Hepatocyte (in vitro differentiated cells): ENCODE results near the gene PSME4. TPM values are rescaled to one million over a fixed set of nuclear protein-coding genes. Genes with fewer than 3 reads are reported as not detected.
A peak's percentile ranks its signal among the peaks of the same experiment; 100 is the strongest.

Experiments used
- DNase-seq: peaks from one replicate; pipeline ENCODE4 v3.0.0-alpha.2; 2016; ENCODE audit warnings: low spot score
- H2AFZ ChIP-seq: fragments of 200-600 bp; sonication (generic); 2 replicates; pipeline ENCODE4 v1.6.0; 2016; ENCODE audit warnings: antibody characterized with exemption, mild to moderate bottlenecking
- H3K27ac ChIP-seq: fragments of 200-600 bp; sonication (generic); 2 replicates; pipeline ENCODE4 v1.5.1; 2016; ENCODE audit warnings: mild to moderate bottlenecking
- H3K27me3 ChIP-seq: fragments of 200-600 bp; sonication (generic); 2 replicates; pipeline ENCODE4 v1.6.1; 2016
- H3K36me3 ChIP-seq: fragments of 200-600 bp; sonication (generic); replicated peaks from 2 replicates; pipeline ENCODE4 v1.5.1; 2016; ENCODE audit warnings: low read depth; ENCODE audit not compliant: insufficient read depth
- H3K4me1 ChIP-seq: fragments of 200-600 bp; sonication (generic); 2 replicates; pipeline ENCODE4 v1.5.1; 2016; ENCODE audit warnings: mild to moderate bottlenecking, moderate library complexity; ENCODE audit not compliant: insufficient read depth
- H3K4me2 ChIP-seq: fragments of 200-600 bp; sonication (generic); 2 replicates; pipeline ENCODE4 v1.6.0; 2016
- H3K4me3 ChIP-seq: fragments of 200-600 bp; sonication (generic); 2 replicates; pipeline ENCODE4 v1.5.1; 2016; ENCODE audit warnings: mild to moderate bottlenecking
- H3K79me2 ChIP-seq: fragments of 200-600 bp; sonication (generic); 2 replicates; pipeline ENCODE4 v1.6.0; 2017; ENCODE audit warnings: mild to moderate bottlenecking
- H3K9me2 ChIP-seq: fragments of 200-600 bp; sonication (generic); replicated peaks from 2 replicates; pipeline ENCODE4 v1.6.0; 2017; ENCODE audit warnings: mild to moderate bottlenecking; ENCODE audit not compliant: insufficient read depth
- H3K9me3 ChIP-seq: fragments of 200-600 bp; sonication (generic); 2 replicates; pipeline ENCODE4 v1.5.1; 2016; ENCODE audit warnings: low read depth, mild to moderate bottlenecking
- H4K20me1 ChIP-seq: fragments of 200-600 bp; sonication (generic); 2 replicates; pipeline ENCODE4 v1.6.0; 2016; ENCODE audit warnings: mild to moderate bottlenecking; ENCODE audit not compliant: insufficient read depth, poor library complexity, severe bottlenecking
- CTCF ChIP-seq: fragments of 200-600 bp; sonication (generic); IDR thresholded peaks from 2 replicates; pipeline ENCODE4 v1.5.1; 2016; ENCODE audit warnings: antibody characterized with exemption, mild to moderate bottlenecking; ENCODE audit not compliant: poor library complexity
- EZH2 ChIP-seq: fragments of 200-600 bp; sonication (generic); IDR thresholded peaks from 2 replicates; pipeline ENCODE4 v1.6.1; 2016; ENCODE audit warnings: antibody characterized with exemption, mild to moderate bottlenecking, borderline replicate concordance
- EZH2phosphoT487 ChIP-seq: fragments of 200-600 bp; sonication (generic); IDR thresholded peaks from one replicate; pipeline ENCODE4 v1.6.1; 2018; ENCODE audit warnings: antibody characterized with exemption, mild to moderate bottlenecking, low read depth, moderate library complexity; ENCODE audit not compliant: unreplicated experiment, severe bottlenecking
- WGBS: methylation state at CpG from one replicate; pipeline ENCODE4 v1.1.6; 2016; ENCODE audit warnings: low lambda C conversion rate; ENCODE audit errors: missing lambda C conversion rate; 5-methylcytosine and 5-hydroxymethylcytosine counted together
- polyA plus RNA-seq: library from polyadenylated mRNA; unstranded; fragments of >200 nt; fragmentation: Nextera tagmentation; extraction: Ambion mirVana; gene quantifications from 2 replicates; pipeline ENCODE4 v1.2.1, GENCODE V29; 2016
- total RNA-seq: library from RNA; depleted of rRNA; stranded (reverse); fragments of >200 nt; gene quantifications from 2 replicates; pipeline ENCODE4 v1.2.3, GENCODE V29; 2014

Gene PSME4
- total and polyA plus RNA-seq, 2 experiments from 2014 or later: 12.7 to 53.1 TPM

DNA sequence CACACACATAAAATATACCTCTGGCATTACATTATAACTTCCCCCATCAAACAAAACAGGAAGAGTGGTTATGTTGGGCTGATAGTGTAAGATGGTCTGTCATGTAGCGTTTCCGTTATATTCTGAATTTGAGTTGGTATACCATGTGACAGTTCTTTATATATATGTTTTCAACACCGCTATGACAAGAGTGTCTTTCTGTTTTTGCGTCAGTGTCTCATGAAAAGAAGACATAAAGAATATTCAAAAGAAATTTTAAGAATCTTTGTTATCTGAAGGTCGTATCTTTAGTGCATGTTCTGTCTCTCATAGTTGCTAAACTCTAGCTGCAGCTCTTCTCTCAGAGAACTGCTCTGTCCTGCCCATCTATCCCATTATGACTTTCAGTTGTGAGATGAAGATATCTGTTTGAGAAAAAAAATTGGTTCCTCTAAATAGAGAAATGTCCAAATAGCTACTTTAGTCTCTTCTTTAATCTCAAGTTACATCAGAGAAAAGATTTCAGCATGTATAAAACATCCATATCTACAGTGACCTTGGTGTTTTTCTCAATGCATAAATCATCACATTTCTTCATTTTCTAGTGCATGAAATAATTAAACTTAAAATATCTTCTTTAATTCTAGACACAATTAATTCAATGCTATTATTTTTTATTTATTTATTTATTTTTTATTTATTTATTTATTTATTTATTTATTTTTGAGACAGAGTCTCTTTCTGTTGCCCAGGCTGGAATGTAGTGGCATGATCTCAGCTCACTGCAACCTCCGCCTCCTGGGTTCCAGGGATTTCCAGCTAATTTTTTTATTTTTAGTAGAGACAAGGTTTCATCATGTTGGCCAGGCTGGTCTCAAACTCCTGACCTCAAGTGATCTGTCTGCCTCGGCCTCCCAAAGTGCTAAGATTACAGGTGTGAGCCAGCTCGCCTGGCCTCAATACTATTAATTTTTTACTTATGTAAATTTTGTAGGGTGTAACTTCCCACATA is 24.3 kb upstream of the PSME4 start:
- no peak overlapping the region for H3K4me2 ChIP-seq
- H3K79me2 ChIP-seq: no peaks in the 10 kb centered on the region
- no peaks in the 10 kb centered on the region for H3K9me3 ChIP-seq
- no peak for DNase-seq
- 95% methylated on average over 8 of the region's 8 CpGs for WGBS
- H3K4me1 ChIP-seq: no peaks in the 10 kb centered on the region
- no peak for TF ChIP-seq CTCF
- no peak for TF ChIP-seq EZH2phosphoT487
- no peak for TF ChIP-seq EZH2
- no peaks in the 10 kb centered on the region for H3K36me3 ChIP-seq
- no peaks in the 10 kb centered on the region for H3K27me3 ChIP-seq
- no peaks in the 10 kb centered on the region for H4K20me1 ChIP-seq
- no peaks in the 10 kb centered on the region for H3K9me2 ChIP-seq
- H2AFZ ChIP-seq: no peak overlapping the region
- H3K27ac ChIP-seq: no peak overlapping the region
- H3K4me3 ChIP-seq: no peak overlapping the region

GRCh38 chr2:53991948-53992347 is 21.2 kb upstream of the PSME4 start:
- no peak for DNase-seq
- Histone ChIP-seq H4K20me1 (peaks cover 4% of the 10 kb centered on the region), H3K4me3 (no peak overlapping the region), H3K9me3 (no peaks in the 10 kb centered on the region), H3K79me2 (peaks cover 4% of the 10 kb centered on the region), H3K27ac (no peak overlapping the region), H3K4me1 (peaks cover 10% of the 10 kb centered on the region), H3K9me2 (no peaks in the 10 kb centered on the region), H2AFZ (no peak overlapping the region), H3K36me3 (no peaks in the 10 kb centered on the region), H3K4me2 (no peak overlapping the region), H3K27me3 (no peaks in the 10 kb centered on the region)
- TF ChIP-seq EZH2 (no peak), EZH2phosphoT487 (no peak), CTCF (no peak)

DNA sequence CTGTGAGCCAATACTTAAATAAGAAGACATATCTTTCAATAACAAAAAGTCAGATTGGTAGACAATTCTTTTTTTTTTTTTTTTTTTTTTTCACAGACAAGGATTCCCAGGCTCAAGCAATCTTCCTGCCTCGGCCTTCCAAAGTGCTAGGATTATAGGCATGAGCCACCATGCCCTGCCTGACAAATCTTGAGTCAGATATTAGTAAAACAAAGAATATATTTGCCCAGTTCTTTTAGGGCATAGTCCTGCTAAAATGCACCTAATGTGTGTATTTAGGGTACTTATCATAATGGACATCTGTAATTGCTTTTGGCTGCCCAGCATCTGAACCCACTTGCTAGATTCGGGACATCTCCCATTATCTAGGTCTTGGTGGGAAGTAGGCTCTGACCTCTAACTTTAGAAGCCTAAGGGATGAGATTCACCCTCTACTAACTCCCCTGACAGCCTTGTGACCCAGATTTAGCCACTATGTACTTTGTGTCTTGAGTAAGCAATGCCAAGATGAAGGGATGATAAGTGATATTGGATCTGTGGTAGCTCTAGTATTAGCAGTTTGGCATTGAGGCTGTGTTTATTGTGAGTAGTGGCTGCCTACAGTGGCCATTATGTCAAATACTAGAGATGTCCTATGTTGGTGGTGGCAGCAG is 18.5 kb upstream of the PSME4 start:
- Histone ChIP-seq H3K27me3 (no peaks in the 10 kb centered on the region), H3K4me3 (no peak overlapping the region), H3K36me3 (no peaks in the 10 kb centered on the region), H3K4me1 (peaks cover 14% of the 10 kb centered on the region), H4K20me1 (peaks cover 4% of the 10 kb centered on the region), H3K9me3 (no peaks in the 10 kb centered on the region), H3K9me2 (no peaks in the 10 kb centered on the region), H3K4me2 (no peak overlapping the region), H2AFZ (no peak overlapping the region), H3K79me2 (peaks cover 4% of the 10 kb centered on the region), H3K27ac (no peak overlapping the region)
- WGBS: 81% methylated on average over 2 of the region's 2 CpGs
- no peak for DNase-seq
- TF ChIP-seq EZH2 (no peak), EZH2phosphoT487 (no peak)

DNA sequence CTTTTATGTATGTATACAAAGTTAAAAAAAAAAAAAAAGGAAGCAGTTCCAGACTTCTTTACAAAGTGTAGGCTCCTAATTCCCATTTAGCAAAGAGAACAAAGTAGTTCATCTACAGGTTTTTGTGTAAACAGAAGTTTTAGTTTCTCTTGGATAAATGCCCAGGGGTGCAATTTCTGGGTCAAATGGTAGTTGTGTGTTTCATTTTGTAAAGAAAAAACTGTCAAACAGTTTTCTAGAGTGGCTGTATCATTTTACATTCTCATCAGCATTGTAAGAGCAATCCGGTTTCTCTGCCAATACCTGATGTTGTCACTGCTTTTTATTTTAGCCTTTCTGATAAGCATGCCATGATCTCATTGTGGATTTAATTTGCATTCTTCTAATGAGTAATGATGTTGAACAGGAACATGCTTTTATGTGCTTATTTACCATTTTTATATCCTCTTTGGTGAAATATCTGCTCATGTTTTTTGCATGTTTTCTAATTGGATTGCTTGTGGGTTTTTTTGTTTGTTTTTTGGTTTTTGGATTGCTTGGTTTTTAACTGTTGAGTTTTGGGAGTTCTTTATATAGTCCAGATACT is 16.6 kb upstream of the PSME4 start:
- peak; percentile 5 for DNase-seq
- peaks cover 4% of the 10 kb centered on the region for H4K20me1 ChIP-seq
- H3K9me2 ChIP-seq: no peaks in the 10 kb centered on the region
- no peak for TF ChIP-seq EZH2
- TF ChIP-seq EZH2phosphoT487: no peak
- TF ChIP-seq CTCF: no peak
- peak overlapping the region; percentile 57 for H3K27ac ChIP-seq
- H3K79me2 ChIP-seq: peaks cover 4% of the 10 kb centered on the region
- no peak overlapping the region for H3K4me3 ChIP-seq
- no peak overlapping the region for H2AFZ ChIP-seq
- H3K27me3 ChIP-seq: no peaks in the 10 kb centered on the region
- WGBS: 37% methylated on average over 1 of the region's 1 CpG
- H3K4me1 ChIP-seq: peaks cover 14% of the 10 kb centered on the region
- H3K36me3 ChIP-seq: no peaks in the 10 kb centered on the region
- H3K4me2 ChIP-seq: peak overlapping the region; percentile 23
- H3K9me3 ChIP-seq: no peaks in the 10 kb centered on the region
